MCF 10A (cell line): ENCODE measurements around the gene MTMR10. TPM values are rescaled to one million over a fixed set of nuclear protein-coding genes. Genes with fewer than 3 reads are reported as not detected.

Experiments used
- BruUV-seq: library from RNA; stranded (reverse); fragments of 400-500 nt; replicated peaks from 2 replicates; lab custom pipeline; 2021; lab: Mats Ljungman, UMichigan
- CTCF ChIA-PET: fragments of 300-600 bp; sonication (Branson Sonifier 250); formaldehyde crosslinking; extraction: SDS; loops from one replicate; lab custom pipeline; 2021; ENCODE audit warnings: antibody characterized with exemption, inconsistent platforms; lab: Yijun Ruan, JAX
- POLR2A ChIA-PET: fragments of 300-600, 350-650 bp; sonication (Branson Sonifier 250); formaldehyde crosslinking; extraction: SDS; loops from one replicate; lab custom pipeline; 2020; ENCODE audit warnings: antibody characterized with exemption, inconsistent platforms; lab: Yijun Ruan, JAX
- DNase-seq: peaks from one replicate; pipeline ENCODE4 v3.0.0-alpha.2; 2018; ENCODE audit not compliant: unreplicated experiment
- H3K27ac Mint-ChIP-seq: one replicate; pipeline ENCODE4 v1.8.0; 2022; ENCODE audit warnings: mild to moderate bottlenecking, low read depth, mixed read lengths; ENCODE audit not compliant: unreplicated experiment
- H3K27me3 Mint-ChIP-seq: one replicate; pipeline ENCODE4 v1.8.0; 2022; ENCODE audit warnings: mixed read lengths; ENCODE audit not compliant: insufficient read depth, unreplicated experiment
- H3K36me3 Mint-ChIP-seq: one replicate; pipeline ENCODE4 v1.8.0; 2022; ENCODE audit warnings: mild to moderate bottlenecking, moderate library complexity, mixed read lengths; ENCODE audit not compliant: insufficient read depth, unreplicated experiment
- H3K4me1 Mint-ChIP-seq: one replicate; pipeline ENCODE4 v1.8.0; 2022; ENCODE audit warnings: mixed read lengths; ENCODE audit not compliant: insufficient read depth, unreplicated experiment
- H3K4me3 Mint-ChIP-seq: one replicate; pipeline ENCODE4 v1.8.0; 2022; ENCODE audit warnings: mild to moderate bottlenecking, moderate library complexity, mixed read lengths; ENCODE audit not compliant: unreplicated experiment
- H3K9me3 Mint-ChIP-seq: one replicate; pipeline ENCODE4 v1.8.0; 2022; ENCODE audit warnings: mixed read lengths; ENCODE audit not compliant: unreplicated experiment
- CTCF ChIP-seq: fragments of 200-600 bp; IDR thresholded peaks from one replicate; pipeline ENCODE4 v1.8.0; 2022; ENCODE audit warnings: antibody characterized with exemption, mild to moderate bottlenecking; ENCODE audit not compliant: unreplicated experiment
- intact Hi-C: fragments of 100-400 bp; cut with micrococcal nuclease; formaldehyde crosslinking; loops from 2 replicates; pipeline ENCODE4 v1.14.1; 2022
- total RNA-seq: library from RNA; stranded (reverse); gene quantifications from 2 replicates; pipeline ENCODE4 v1.2.3, GENCODE V29; 2022

The MTMR10 gene
- total RNA-seq, 1 experiment from 2014 or later, result 11.4 TPM

DNA sequence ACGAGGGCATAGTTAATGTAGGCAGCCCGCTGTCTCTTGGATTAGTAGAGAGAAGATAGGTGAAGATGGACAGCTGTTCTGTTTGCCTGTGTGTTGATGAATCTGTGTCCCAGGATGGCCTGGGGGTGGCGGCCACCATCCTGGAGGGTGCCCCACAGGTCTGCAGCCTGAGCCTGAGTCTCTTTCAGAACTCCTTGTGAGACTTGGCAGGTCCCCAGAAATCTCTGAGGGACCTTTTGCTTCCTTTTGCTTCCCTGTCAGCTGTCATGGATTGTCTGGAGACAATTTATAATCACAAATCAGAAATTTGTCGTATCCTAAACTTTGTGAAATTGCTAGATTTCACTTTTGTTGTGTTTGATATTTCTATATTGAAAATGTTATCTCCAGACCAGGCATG lies 70.3 kb downstream of the MTMR10 start:
- POLR2A ChIA-PET, result no interaction called here
- no peak overlapping the region for H3K4me3 Mint-ChIP-seq
- BruUV-seq, result no TSS peak
- H3K4me1 Mint-ChIP-seq, result peaks cover 8% of the 10 kb centered on the region
- peaks cover 75% of the 10 kb centered on the region for H3K36me3 Mint-ChIP-seq
- no peaks in the 10 kb centered on the region for H3K9me3 Mint-ChIP-seq
- no peak for TF ChIP-seq CTCF
- intact Hi-C loops, result no loop called here
- no peaks in the 10 kb centered on the region for H3K27me3 Mint-ChIP-seq
- H3K27ac Mint-ChIP-seq, result peak overlapping the region; percentile 46
- CTCF ChIA-PET, result no interaction called here
- DNase-seq, result no peak

- no peaks in the 10 kb centered on the region for H3K27me3 Mint-ChIP-seq
- peaks cover 70% of the 10 kb centered on the region for H3K36me3 Mint-ChIP-seq
- CTCF ChIA-PET, result interaction anchor here (0.6 kb wide), 3 partner anchors 8 to 110 kb away, joined by 3 read pairs; no protein-coding TSS in a partner anchor
- no peak for TF ChIP-seq CTCF
- DNase-seq, result no peak
- POLR2A ChIA-PET, result no interaction called here
- no peak overlapping the region for H3K27ac Mint-ChIP-seq
- no TSS peak for BruUV-seq
- intact Hi-C loops, result no loop called here
- H3K4me1 Mint-ChIP-seq, result peaks cover 8% of the 10 kb centered on the region
- no peaks in the 10 kb centered on the region for H3K9me3 Mint-ChIP-seq
- no peak overlapping the region for H3K4me3 Mint-ChIP-seq
Observed at GRCh38 chr15:30919877-30920550, 71.4 kb downstream of the MTMR10 start.

DNA sequence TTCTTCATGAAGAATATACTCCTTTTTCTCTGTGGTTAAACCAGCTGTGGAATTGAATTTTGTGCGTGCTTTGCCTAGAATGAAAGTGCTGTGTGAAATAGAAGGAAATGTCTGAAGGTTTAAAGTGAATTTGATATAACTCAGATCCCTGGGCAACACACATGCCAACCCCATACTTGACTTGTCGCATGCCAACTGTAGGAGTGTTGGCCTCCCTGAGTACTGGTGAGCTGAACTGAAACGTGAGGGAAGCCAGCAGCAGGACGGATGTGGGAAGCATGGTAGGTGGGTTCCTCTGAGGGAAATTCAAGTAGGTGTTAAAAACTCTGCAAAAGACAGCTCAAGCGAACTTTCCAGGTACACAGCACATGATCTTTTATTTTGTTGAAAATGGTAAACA lies 73.1 kb downstream of the MTMR10 start:
- Mint-ChIP-seq H3K27ac (no peak overlapping the region), H3K36me3 (peaks cover 74% of the 10 kb centered on the region), H3K4me1 (peaks cover 8% of the 10 kb centered on the region), H3K27me3 (no peaks in the 10 kb centered on the region), H3K9me3 (no peaks in the 10 kb centered on the region), H3K4me3 (no peak overlapping the region)
- TF ChIP-seq CTCF, result no peak
- intact Hi-C loops, result no loop called here
- DNase-seq, result no peak
- ChIA-PET POLR2A (interaction anchor here (0.6 to 1.2 kb wide), 2 partner anchors 12 to 408 kb away, joined by 3 to 5 read pairs; partner anchors contain the start of gene KLF13), CTCF (interaction anchor here (0.7 to 1.5 kb wide), 2 partner anchors 32 to 211 kb away, joined by 3 to 9 read pairs; no protein-coding TSS in a partner anchor)
- no TSS peak for BruUV-seq

GRCh38 chr15:30917675-30918074 lies 73.8 kb downstream of the MTMR10 start:
- ChIA-PET CTCF (interaction anchor here (0.6 kb wide), 2 partner anchors 149 to 211 kb away, joined by 3 read pairs; no protein-coding TSS in a partner anchor), POLR2A (no interaction called here)
- Mint-ChIP-seq H3K36me3 (peaks cover 69% of the 10 kb centered on the region), H3K4me1 (peaks cover 8% of the 10 kb centered on the region), H3K27me3 (no peaks in the 10 kb centered on the region), H3K4me3 (no peak overlapping the region), H3K9me3 (no peaks in the 10 kb centered on the region), H3K27ac (no peak overlapping the region)
- DNase-seq, result no peak
- intact Hi-C loops, result no loop called here
- BruUV-seq, result no TSS peak
- no peak for TF ChIP-seq CTCF
